ENCODE measurements around the gene PRX. TPM values are rescaled to one million over a fixed set of nuclear protein-coding genes. Genes with fewer than 3 reads are reported as not detected.

Gene PRX
- total RNA-seq, 4 donors from 2014 or later, result 1.5 to 5.0 (median 2.6) TPM

- no peak for TF ChIP-seq CTCF (IDR thresholded peaks at IDR 0.05)
- TF ChIP-seq POLR2AphosphoS5 (IDR thresholded peaks at IDR 0.05), result no peak
- no peak for TF ChIP-seq POLR2A (IDR thresholded peaks at IDR 0.05)
- TF ChIP-seq EP300 (IDR thresholded peaks at IDR 0.05; ENCODE audit: low read depth), result no peak
- in situ Hi-C loops (cut with MboI; ENCODE audit: low pct_ligation_motif_present in 1 of 4, low pct_unique_long_range_greater_than_20kb in 1 of 4, low sequenced_read_pairs in 3 of 4), result no loop called here
- no peak for DNase-seq
- peaks cover 0 to 18% (median 0%) of the 10 kb centered on the region in 4 donors for H3K4me1 ChIP-seq
- intact Hi-C loops (cut with DNase I; ENCODE audit: low total_unique reads), result no loop called here
- no peaks in the 10 kb centered on the region for H3K27me3 ChIP-seq
- peak overlapping the region in 1 of 4 donors; percentile 34 for H3K4me3 ChIP-seq
- 74 to 79% methylated on average over 3 of the region's 3 CpGs for WGBS, 2 donors (ENCODE audit: low coverage in 1 of 2)
- H3K36me3 ChIP-seq, result peaks cover 0 to 7% (median 0%) of the 10 kb centered on the region in 4 donors
- no peak overlapping the region for H3K27ac ChIP-seq
- no peaks in the 10 kb centered on the region for H3K9me3 ChIP-seq
Observed at GRCh38 chr19:40365010-40365409, 48.2 kb downstream of the PRX start.

- DNase-seq, result no peak
- Histone ChIP-seq H3K9me3 (no peaks in the 10 kb centered on the region), H3K27me3 (no peaks in the 10 kb centered on the region), H3K27ac (no peak overlapping the region), H3K4me1 (peaks cover 0 to 18% (median 0%) of the 10 kb centered on the region in 4 donors), H3K4me3 (no peak overlapping the region), H3K36me3 (peaks cover 0 to 7% (median 0%) of the 10 kb centered on the region in 4 donors)
- TF ChIP-seq CTCF (IDR thresholded peaks at IDR 0.05) (no peak), POLR2AphosphoS5 (IDR thresholded peaks at IDR 0.05) (no peak), EP300 (IDR thresholded peaks at IDR 0.05; ENCODE audit: low read depth) (no peak), POLR2A (IDR thresholded peaks at IDR 0.05) (no peak)
- intact Hi-C loops (cut with DNase I; ENCODE audit: low total_unique reads) (no loop called here), in situ Hi-C loops (cut with MboI; ENCODE audit: low pct_ligation_motif_present in 1 of 4, low pct_unique_long_range_greater_than_20kb in 1 of 4, low sequenced_read_pairs in 3 of 4) (no loop called here)
- 85 to 89% methylated on average over 3 to 5 of the region's 5 CpGs for WGBS, 2 donors (ENCODE audit: low coverage in 1 of 2)
Observed at GRCh38 chr19:40363069-40363468, 50.1 kb downstream of the PRX start.

GRCh38 chr19:40362160-40362559 is 51.0 kb downstream of the PRX start:
- TF ChIP-seq EP300 (IDR thresholded peaks at IDR 0.05; ENCODE audit: low read depth) (no peak), CTCF (IDR thresholded peaks at IDR 0.05) (no peak), POLR2AphosphoS5 (IDR thresholded peaks at IDR 0.05) (no peak), POLR2A (IDR thresholded peaks at IDR 0.05) (no peak)
- Histone ChIP-seq H3K27ac (no peak overlapping the region), H3K4me3 (no peak overlapping the region), H3K4me1 (peaks cover 0 to 18% (median 0%) of the 10 kb centered on the region in 4 donors), H3K36me3 (peaks cover 0 to under 1% (median 0%) of the 10 kb centered on the region in 4 donors), H3K27me3 (no peaks in the 10 kb centered on the region), H3K9me3 (no peaks in the 10 kb centered on the region)
- intact Hi-C loops (cut with DNase I; ENCODE audit: low total_unique reads), result no loop called here
- no peak for DNase-seq
- in situ Hi-C loops (cut with MboI; ENCODE audit: low pct_ligation_motif_present in 1 of 4, low pct_unique_long_range_greater_than_20kb in 1 of 4, low sequenced_read_pairs in 3 of 4), result no loop called here
- WGBS, 2 donors (ENCODE audit: low coverage in 1 of 2), result 86 to 88% methylated on average over 3 of the region's 3 CpGs

- no peak overlapping the region for H3K4me3 ChIP-seq
- H3K36me3 ChIP-seq, result no peaks in the 10 kb centered on the region
- in situ Hi-C loops (cut with MboI; ENCODE audit: low pct_ligation_motif_present in 1 of 4, low pct_unique_long_range_greater_than_20kb in 1 of 4, low sequenced_read_pairs in 3 of 4) (no loop called here), intact Hi-C loops (cut with DNase I; ENCODE audit: low total_unique reads) (no loop called here)
- no peak for DNase-seq
- H3K9me3 ChIP-seq, result no peaks in the 10 kb centered on the region
- peak overlapping the region in 1 of 4 donors; percentile 16 for H3K27ac ChIP-seq
- WGBS, 2 donors (ENCODE audit: low coverage in 1 of 2), result 88 to 100% methylated on average over 1 to 12 of the region's 12 CpGs
- H3K27me3 ChIP-seq, result no peaks in the 10 kb centered on the region
- TF ChIP-seq POLR2A (IDR thresholded peaks at IDR 0.05) (no peak), POLR2AphosphoS5 (IDR thresholded peaks at IDR 0.05) (no peak), EP300 (IDR thresholded peaks at IDR 0.05; ENCODE audit: low read depth) (no peak), CTCF (IDR thresholded peaks at IDR 0.05) (no peak)
- H3K4me1 ChIP-seq, result peaks cover 0 to 12% (median 0%) of the 10 kb centered on the region in 4 donors
Observed at GRCh38 chr19:40360708-40361241, 52.4 kb downstream of the PRX start.

Data from transverse colon (tissue), 4 donors.